Left renal pelvis (tissue), 4 donors: ENCODE data around the gene GLS. TPM values are rescaled to one million over a fixed set of nuclear protein-coding genes. Genes with fewer than 3 reads are reported as not detected.
"Not testable (repeated sequence)": the region's sequence is repeated elsewhere in the genome, so short reads cannot be mapped to it uniquely, and the experiment has no call there.

ENCODE experiments used
- DNase-seq, 4 donors: peaks; one replicate each; pipeline ENCODE4 v3.0.0-alpha.2; 2013; ENCODE audit warnings: low read depth in 4 of 4, low spot score in 3 of 4
- polyA plus RNA-seq, 4 donors: library from polyadenylated mRNA; unstranded; fragments of 120-200 nt; gene quantifications; one replicate each; pipeline ENCODE4 v1.2.1, GENCODE V29; 2013; ENCODE audit not compliant: insufficient read length in 4 of 4

Gene GLS
- polyA plus RNA-seq, 4 donors = 82.9 to 313 (median 257) TPM

DNA sequence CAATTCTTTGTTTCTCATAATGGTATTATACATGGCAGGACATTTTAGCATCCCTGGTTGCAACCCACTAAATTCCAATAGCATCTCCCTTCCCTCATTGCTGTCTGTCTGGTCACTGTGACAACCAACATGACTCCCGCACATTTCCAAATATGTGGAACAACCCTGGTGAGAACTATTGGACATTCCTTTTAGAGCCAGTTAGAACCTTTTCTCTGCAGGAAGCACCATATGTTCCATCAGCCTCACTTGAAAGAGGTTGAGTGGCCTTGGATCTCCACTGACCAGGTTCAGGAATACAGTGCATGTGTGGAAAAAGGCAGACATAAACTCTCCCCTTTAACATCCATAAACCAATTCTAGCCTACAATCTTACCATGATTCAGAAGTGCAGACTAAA, 25.9 kb upstream of the GLS start:
- DNase-seq = no peak

GRCh38 chr2:190855245-190855644, 25.4 kb upstream of the GLS start:
- no peak for DNase-seq

DNA sequence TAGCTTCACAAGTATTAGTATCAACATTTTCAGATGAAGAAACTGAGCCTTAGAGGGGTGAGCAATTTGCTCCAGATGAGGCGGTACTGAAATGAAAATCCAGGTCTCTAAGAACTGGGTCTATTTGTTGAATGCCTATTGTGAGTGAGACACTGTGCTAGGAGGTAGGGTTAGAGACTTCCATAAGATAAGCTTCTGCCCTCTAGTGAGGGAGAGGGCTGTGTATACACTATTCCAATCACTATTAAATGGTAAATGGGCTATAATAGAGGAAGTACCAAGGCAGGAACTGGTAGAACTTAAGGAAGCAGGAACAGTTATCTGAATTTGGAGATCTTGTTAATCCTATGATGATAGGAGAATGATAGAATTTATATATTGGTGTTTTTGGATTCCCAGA, 23.6 kb upstream of the GLS start:
- no peak for DNase-seq

DNA sequence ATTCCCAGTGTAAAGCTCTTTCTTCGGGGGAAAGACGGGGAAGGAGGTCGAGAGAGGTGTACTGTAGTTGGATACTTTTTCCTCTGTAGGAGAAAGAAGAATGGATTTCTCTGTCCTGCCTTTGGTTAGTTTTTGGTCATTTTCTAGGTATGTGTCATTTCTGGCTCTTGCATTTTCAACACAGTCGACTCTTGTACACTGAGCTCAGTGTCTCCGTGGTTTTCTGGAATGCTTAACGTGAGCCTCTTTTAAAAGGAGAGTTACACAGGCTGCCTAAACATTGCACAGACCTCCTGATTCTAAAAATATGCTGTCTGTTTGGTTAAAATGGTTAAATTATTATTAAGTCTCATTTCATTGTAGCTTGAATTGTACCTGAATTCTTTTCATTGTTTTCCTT, 21.8 kb upstream of the GLS start:
- DNase-seq = no peak

- DNase-seq = no peak
These were observed 21.0 kb upstream of the GLS start for GRCh38 chr2:190859347-190860297.

- no peak for DNase-seq
These were observed 19.5 kb upstream of the GLS start for GRCh38 chr2:190860985-190861680.

DNA sequence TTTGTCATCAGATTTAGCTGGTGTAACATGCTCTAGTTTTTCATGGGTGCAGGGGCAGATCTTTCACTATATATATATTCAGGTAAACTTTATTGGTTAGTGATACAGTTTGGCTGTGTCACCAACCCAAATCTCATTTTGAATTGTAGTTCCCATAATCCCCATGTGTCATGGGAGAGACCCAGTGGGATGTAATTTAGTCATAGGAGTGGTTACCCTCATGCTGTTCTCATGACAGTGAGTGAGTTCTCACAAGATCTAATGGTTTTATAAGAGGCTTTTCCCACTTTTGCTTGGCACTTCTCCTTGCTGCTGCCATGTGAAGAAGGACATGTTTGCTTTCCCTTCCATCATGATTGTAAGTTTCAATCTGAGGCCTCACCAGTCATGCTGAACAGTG, 18.5 kb upstream of the GLS start:
- DNase-seq = not testable (repeated sequence)

DNA sequence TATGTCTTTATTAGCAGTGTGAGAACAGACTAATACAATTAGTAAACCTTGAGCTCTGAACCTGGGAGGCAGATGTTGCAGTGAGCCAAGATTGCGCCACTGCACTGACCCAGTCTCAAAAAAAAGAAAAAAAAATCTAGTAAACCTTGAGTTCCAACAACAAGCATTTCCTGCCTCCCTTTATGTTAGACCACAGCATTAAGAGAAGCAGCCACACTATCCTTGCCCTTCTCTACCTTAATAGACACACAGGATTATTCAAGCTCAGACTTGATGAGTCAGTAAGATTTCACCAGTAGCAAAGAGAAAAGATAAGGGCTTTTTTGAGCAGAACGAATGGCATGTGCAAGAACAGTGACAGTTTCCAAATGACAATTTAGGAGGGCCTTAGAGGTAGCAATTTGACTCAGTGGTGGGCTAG, 18.0 kb upstream of the GLS start:
- DNase-seq = no peak

GRCh38 chr2:190863946-190864345, 16.7 kb upstream of the GLS start:
- DNase-seq = no peak

DNA sequence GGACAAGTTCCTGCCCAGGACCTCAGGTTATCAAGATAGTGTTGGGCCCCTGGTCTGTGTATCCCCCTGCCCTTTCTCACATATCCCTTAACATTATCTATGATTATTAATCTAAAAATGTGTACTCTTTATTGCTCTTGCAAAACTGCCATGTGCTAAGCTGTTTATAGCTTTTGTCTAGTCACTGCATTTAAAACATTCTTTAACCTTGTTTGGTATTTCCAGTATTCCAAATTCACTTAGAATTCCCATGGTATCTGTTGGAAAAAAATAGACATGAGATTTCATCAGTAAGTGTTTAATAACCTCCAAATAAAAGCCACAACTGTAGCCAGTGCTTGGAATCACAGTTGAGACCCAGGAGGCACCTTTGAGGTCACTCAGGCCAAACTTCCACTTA, 16.2 kb upstream of the GLS start:
- no peak for DNase-seq

DNA sequence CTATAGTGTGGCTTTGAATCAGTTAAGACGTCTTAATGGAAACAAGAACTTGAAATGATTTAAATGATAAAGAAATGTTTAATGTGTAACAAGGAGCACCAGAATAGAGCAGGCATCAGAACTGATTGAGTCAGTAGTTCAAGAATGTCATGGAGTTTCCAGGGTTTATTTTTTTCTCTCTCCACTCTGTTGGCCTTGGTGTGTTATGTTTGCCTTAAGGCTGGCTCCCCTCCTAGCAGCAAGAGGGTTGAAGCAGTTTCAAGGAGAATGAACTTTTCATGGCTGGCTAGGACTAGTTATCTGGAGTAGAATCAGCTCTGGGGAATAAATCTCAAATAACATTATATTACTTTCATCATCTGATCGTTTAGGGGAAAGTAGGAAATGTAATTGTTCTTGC, 13.4 kb upstream of the GLS start:
- DNase-seq = no peak

GRCh38 chr2:190867832-190868231, 12.8 kb upstream of the GLS start:
- no peak for DNase-seq

DNA sequence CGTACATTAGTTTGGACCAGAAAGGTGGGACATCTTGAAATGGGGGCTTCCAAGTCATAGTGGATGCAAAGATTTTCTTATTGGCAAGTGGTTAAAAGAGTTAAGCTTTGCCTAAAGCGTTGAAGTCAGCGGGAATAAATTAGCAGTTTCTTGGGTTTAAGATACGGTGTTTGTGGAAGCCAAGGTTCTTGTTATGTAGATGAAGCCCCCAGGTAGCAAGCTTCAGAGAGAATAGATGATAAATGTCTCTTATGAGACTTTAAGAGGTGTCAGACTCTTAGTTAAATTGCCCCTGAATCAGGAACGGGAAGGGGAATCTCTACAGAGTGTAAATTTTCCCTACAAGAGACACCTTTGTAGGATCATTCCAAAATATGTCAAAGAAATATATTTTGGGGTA, 10.9 kb upstream of the GLS start:
- no peak for DNase-seq

DNA sequence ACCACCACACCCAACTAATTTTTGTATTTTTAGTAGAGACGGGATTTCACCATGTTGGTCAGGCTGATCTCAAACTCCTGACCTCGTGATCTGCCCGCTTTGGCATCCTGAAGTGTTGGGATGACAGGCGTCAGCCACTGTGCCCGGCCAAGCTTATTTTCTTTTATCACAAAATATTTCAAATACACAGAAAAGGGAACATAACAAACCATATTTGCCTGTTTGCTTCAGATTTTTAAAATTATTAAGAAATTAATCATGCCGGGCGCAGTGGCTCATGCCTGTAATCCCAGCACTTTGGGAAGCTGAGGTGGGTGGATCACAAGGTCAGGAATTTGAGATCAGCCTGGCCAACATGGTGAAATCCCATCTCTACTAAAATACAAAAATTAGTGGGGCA, 7.2 kb upstream of the GLS start:
- not testable (repeated sequence) for DNase-seq

DNA sequence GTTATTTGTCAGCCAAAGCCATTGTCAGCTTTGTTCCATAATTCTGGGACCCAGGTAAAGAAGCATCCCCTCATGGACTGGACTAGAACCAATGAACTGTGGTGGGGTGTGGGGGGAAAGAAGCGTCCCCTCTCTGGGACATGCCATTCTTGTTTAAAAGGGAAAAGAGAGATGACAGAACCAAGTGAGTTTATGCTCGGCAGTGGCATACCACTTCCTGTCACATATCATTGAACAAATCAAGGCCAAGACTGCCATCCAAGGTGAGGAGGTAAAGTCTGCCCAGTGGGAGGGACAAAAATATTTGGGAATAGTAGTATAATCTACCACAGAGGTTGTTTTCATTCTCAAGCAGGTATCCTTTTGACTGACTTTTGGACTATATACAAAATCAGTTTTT, 4.7 kb upstream of the GLS start:
- DNase-seq = no peak

DNA sequence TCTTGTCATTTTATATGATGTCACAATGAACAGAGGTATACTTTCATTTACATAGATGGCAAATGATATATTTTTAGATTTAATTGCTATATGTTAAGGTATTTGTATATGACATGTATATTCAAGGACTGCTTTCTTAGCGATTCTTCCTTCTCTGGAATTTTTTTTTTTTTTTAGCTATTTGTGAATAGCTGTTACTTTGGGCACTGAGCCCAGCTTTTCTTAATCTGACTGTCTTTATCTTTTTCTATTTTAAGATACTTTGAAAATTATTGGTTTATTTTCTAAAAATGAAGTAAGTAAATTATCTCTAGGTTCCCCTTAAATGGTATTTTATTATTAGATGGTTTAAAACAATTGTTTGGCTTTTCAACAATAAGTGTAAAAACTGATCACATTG, 4.0 kb upstream of the GLS start:
- DNase-seq = no peak

DNA sequence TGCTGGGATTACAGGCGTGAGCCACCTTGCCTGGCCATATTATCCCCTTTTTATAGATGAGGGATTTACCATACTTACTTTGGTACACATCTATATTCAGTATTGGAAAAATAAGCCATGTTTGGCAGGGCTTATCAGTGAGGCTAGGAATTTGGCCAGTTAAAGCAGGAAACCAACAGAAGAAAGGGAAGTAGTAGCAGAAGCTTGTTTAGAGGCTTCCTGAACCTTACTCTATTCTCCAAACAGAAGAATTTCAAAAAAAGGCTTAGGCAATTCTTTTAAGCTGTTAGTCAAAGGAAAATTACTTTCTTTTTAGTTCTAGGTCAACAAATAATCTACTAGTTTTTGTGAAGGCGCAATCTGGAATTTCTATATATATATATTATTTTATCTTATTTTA, 3.2 kb upstream of the GLS start:
- no peak for DNase-seq

DNA sequence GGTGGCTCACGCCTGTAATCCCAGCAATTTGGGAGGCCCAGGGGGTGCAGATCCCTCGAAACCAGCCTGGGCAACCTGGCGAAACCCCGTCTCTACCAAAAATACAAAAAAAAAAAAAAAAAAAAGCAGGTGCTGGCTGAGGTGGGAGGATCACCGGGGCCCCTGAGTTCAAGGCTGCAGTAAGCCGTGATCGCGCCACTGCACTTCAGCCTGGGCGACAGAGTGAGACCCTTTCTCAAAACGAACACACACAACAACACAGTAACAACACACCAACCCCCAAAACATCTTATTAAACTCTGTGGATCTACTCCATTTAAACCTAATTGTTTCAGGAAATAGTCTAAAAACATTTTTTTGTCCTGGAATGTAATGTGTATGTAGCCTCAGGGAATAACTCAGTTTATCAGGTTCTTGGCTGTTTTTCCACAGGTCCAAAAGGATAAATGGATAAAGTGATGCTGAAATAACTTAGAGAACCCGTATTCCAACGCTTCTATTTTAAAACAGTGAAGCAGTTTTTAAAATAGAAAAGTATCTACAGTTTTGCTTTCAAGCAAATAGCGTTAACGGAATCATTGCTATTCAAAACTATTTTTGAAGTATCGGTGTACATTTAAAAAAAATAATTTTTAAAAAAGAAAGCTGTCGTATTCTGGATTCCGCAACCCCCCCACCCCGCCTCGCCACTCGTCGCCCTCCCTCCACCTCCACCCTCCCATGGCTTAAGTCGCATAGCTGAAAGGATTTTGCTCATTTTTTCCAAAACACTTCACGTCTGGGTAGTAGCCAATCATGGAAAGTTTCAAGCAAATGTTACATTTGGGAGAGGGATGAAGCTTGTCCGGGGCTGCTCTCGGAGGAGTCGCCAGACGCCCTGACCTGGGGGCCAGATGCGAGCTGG, 895 bp upstream of the GLS start:
- DNase-seq = no peak

- peak in 1 of 4 donors; percentile 5 for DNase-seq
These were observed 520 bp downstream of the GLS start for GRCh38 chr2:190881084-190881597.

GRCh38 chr2:190881598-190882410, 1.2 kb downstream of the GLS start:
- DNase-seq = peak; percentile 42 to 67 (median 50)
